ENCODE results near the gene CYP8B1. TPM values are rescaled to one million over a fixed set of nuclear protein-coding genes. Genes with fewer than 3 reads are reported as not detected.

CYP8B1 gene
- total RNA-seq, 1 experiment from 2014 or later: not detected

DNA sequence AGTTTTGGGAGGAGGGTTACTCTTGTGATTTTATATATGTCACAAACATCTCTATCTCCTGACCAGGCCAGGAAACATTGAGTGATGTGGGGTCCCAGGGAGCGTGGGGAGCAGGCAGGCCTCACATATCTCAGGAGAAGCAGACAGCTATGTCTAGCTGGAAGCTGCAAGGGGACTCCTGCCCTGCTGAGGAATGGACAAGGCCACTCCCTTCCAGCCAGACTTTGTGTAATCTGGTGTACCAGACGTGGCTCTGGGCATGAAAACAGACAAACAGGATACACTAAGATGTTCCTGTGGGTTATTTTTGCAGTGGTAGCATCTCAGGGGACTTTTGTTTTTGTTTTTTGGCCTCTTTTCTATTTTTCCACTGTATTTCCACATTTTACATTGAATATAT lies 23.2 kb downstream of the CYP8B1 start:
- no peak for DNase-seq
- Histone ChIP-seq H3K27me3 (ENCODE audit: insufficient read depth, low read depth) (no peaks in the 10 kb centered on the region), H3K9me3 (ENCODE audit: insufficient read depth, low read depth) (no peaks in the 10 kb centered on the region), H3K4me3 (no peak overlapping the region), H3K27ac (no peak overlapping the region), H2AFZ (no peak overlapping the region), H3K79me2 (ENCODE audit: low read depth) (no peaks in the 10 kb centered on the region), H3K36me3 (ENCODE audit: low read depth) (no peaks in the 10 kb centered on the region), H3K9me2 (ENCODE audit: insufficient read depth) (no peaks in the 10 kb centered on the region), H3K4me1 (replicated peaks; ENCODE audit: insufficient read depth) (no peaks in the 10 kb centered on the region), H4K20me1 (ENCODE audit: insufficient read depth) (no peaks in the 10 kb centered on the region), H3F3A (ENCODE audit: insufficient read depth, low read depth) (no peaks in the 10 kb centered on the region), H3K4me2 (no peak overlapping the region)
- TF ChIP-seq, protein P1, sequence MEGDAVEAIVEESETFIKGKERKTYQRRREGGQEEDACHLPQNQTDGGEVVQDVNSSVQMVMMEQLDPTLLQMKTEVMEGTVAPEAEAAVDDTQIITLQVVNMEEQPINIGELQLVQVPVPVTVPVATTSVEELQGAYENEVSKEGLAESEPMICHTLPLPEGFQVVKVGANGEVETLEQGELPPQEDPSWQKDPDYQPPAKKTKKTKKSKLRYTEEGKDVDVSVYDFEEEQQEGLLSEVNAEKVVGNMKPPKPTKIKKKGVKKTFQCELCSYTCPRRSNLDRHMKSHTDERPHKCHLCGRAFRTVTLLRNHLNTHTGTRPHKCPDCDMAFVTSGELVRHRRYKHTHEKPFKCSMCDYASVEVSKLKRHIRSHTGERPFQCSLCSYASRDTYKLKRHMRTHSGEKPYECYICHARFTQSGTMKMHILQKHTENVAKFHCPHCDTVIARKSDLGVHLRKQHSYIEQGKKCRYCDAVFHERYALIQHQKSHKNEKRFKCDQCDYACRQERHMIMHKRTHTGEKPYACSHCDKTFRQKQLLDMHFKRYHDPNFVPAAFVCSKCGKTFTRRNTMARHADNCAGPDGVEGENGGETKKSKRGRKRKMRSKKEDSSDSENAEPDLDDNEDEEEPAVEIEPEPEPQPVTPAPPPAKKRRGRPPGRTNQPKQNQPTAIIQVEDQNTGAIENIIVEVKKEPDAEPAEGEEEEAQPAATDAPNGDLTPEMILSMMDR (conservative IDR thresholded peaks at IDR 0.05): no peak
- TF ChIP-seq EZH2 (IDR thresholded peaks at IDR 0.05; ENCODE audit: low read depth): no peak
- ChIA-PET CTCF (no interaction called here), POLR2A (ENCODE audit: unreplicated experiment) (no interaction called here)
- intact Hi-C loops (cut with micrococcal nuclease; ENCODE audit: unreplicated experiment): no loop called here
- no TSS peak for BruUV-seq (replicated peaks)

DNA sequence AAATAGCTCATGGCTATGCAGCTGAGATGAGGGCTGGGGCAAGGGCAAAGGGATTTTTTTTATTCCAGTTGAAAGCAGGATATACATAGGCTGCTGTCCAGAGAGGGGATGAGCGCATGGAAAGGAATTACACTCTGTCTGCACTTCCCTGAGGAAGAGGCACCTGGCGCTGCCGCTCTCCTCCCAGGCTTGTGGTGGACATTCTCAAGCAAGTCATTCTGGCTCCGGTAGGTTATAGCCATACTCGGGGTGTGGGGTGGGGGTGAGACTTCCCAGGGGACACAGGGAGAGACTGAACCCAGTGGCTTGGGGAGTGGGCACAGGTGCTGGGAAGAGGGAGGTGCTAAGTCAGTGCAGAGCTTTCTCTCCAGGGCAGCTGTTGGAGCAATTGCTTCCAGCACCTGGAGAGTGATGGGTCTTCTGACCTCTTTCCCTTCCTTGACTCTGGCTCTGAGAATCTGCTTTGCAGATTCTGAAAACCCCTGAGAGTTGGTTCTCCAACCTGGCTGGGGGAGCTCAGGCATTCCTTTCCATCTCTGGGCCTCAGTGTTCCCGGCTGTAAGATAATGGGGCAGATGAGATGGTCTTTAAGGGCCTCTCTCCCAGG lies 24.3 kb downstream of the CYP8B1 start:
- POLR2A ChIA-PET (ENCODE audit: unreplicated experiment): interaction anchor here (0.5 kb wide), 2 partner anchors 46 to 1624 kb away, joined by 3 to 4 read pairs; no protein-coding TSS in a partner anchor

DNA sequence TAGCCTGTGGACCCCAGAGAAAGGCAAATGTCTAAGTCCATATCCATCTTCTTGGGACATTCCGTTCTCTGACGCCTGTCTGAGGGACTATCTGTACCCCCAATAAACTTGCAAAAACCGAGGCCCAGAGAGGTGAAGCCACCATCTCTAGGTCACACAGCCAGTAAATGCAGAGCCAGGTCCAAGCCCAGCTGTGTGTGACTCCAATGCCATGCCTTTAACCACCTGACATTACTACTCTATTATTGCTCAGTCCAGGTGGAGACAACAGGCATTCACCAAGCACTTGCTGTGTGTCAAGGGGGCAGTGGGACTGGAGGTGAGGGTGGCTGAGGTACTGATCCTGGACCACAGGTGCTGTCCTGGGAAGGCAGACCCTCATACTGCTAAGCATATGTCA lies 25.4 kb downstream of the CYP8B1 start:
- no peaks in the 10 kb centered on the region for H3K79me2 ChIP-seq (ENCODE audit: low read depth)
- no peaks in the 10 kb centered on the region for H3K36me3 ChIP-seq (ENCODE audit: low read depth)
- no peak for TF ChIP-seq EZH2 (IDR thresholded peaks at IDR 0.05; ENCODE audit: low read depth)
- TF ChIP-seq, protein P1 (conservative IDR thresholded peaks at IDR 0.05): no peak
- H3K9me2 ChIP-seq (ENCODE audit: insufficient read depth): no peaks in the 10 kb centered on the region
- no peaks in the 10 kb centered on the region for H3F3A ChIP-seq (ENCODE audit: insufficient read depth, low read depth)
- CTCF ChIA-PET: no interaction called here
- no peaks in the 10 kb centered on the region for H3K4me1 ChIP-seq (replicated peaks; ENCODE audit: insufficient read depth)
- H3K4me2 ChIP-seq: no peak overlapping the region
- H4K20me1 ChIP-seq (ENCODE audit: insufficient read depth): no peaks in the 10 kb centered on the region
- DNase-seq: no peak
- intact Hi-C loops (cut with micrococcal nuclease; ENCODE audit: unreplicated experiment): no loop called here
- POLR2A ChIA-PET (ENCODE audit: unreplicated experiment): interaction anchor here (0.5 kb wide), 1 partner anchor 1911 kb away, joined by 3 read pairs; the partner anchor contains the start of genes KIAA1143 and KIF15
- H3K27ac ChIP-seq: no peak overlapping the region
- no peaks in the 10 kb centered on the region for H3K9me3 ChIP-seq (ENCODE audit: insufficient read depth, low read depth)
- no peaks in the 10 kb centered on the region for H3K27me3 ChIP-seq (ENCODE audit: insufficient read depth, low read depth)
- H2AFZ ChIP-seq: no peak overlapping the region
- no peak overlapping the region for H3K4me3 ChIP-seq
- BruUV-seq (replicated peaks): no TSS peak

More for the DNA sequence above, 24.3 kb downstream of the CYP8B1 start:
- Histone ChIP-seq H3F3A (ENCODE audit: insufficient read depth, low read depth) (no peaks in the 10 kb centered on the region), H3K4me1 (replicated peaks; ENCODE audit: insufficient read depth) (no peaks in the 10 kb centered on the region), H4K20me1 (ENCODE audit: insufficient read depth) (no peaks in the 10 kb centered on the region), H3K27me3 (ENCODE audit: insufficient read depth, low read depth) (no peaks in the 10 kb centered on the region), H3K79me2 (ENCODE audit: low read depth) (no peaks in the 10 kb centered on the region), H3K27ac (no peak overlapping the region), H2AFZ (no peak overlapping the region), H3K4me2 (no peak overlapping the region), H3K9me2 (ENCODE audit: insufficient read depth) (no peaks in the 10 kb centered on the region), H3K9me3 (ENCODE audit: insufficient read depth, low read depth) (no peaks in the 10 kb centered on the region), H3K4me3 (no peak overlapping the region), H3K36me3 (ENCODE audit: low read depth) (no peaks in the 10 kb centered on the region)
- no TSS peak for BruUV-seq (replicated peaks)
- no peak for TF ChIP-seq EZH2 (IDR thresholded peaks at IDR 0.05; ENCODE audit: low read depth)
- TF ChIP-seq, protein P1 (conservative IDR thresholded peaks at IDR 0.05): no peak
- no peak for DNase-seq
- intact Hi-C loops (cut with micrococcal nuclease; ENCODE audit: unreplicated experiment): no loop called here
- CTCF ChIA-PET: no interaction called here

Measured in PC-9 (cell line).